C4-2B (cell line): ENCODE data around the gene KLHL20.

ENCODE experiments used
- ZFX ChIP-seq: fragments of 450-650 bp; IDR thresholded peaks from 2 replicates; pipeline ENCODE4 v1.6.1; 2017
- TF ChIP-seq, protein P1 (sequence below): fragments of 450-650 bp; conservative IDR thresholded peaks from 2 replicates; pipeline ENCODE4 v1.5.1; 2017; ENCODE audit warnings: mild to moderate bottlenecking

DNA sequence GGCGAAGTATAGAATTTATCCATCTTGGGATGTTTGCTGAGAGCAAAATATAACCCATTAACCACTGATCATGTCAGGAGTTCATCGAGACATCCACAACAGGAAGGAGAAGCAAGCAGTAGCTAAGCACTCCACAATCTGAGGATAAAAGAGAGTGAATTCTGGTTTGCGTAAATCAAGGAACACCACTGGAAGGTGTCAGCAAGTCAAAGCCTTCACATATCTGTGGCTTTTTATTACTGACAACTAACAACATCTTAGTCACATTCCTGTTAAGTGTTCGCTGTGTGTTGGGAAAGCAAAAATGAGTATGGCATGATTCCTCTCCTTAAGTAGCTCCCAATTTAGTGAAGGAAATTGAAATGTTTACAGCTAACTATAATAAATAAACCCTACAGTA, 65.2 kb downstream of the KLHL20 start:
- TF ChIP-seq, protein P1, sequence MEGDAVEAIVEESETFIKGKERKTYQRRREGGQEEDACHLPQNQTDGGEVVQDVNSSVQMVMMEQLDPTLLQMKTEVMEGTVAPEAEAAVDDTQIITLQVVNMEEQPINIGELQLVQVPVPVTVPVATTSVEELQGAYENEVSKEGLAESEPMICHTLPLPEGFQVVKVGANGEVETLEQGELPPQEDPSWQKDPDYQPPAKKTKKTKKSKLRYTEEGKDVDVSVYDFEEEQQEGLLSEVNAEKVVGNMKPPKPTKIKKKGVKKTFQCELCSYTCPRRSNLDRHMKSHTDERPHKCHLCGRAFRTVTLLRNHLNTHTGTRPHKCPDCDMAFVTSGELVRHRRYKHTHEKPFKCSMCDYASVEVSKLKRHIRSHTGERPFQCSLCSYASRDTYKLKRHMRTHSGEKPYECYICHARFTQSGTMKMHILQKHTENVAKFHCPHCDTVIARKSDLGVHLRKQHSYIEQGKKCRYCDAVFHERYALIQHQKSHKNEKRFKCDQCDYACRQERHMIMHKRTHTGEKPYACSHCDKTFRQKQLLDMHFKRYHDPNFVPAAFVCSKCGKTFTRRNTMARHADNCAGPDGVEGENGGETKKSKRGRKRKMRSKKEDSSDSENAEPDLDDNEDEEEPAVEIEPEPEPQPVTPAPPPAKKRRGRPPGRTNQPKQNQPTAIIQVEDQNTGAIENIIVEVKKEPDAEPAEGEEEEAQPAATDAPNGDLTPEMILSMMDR: no peak
- TF ChIP-seq ZFX: no peak
